HT1080 (cell line): ENCODE data around the gene FRAT2. TPM values are rescaled to one million over a fixed set of nuclear protein-coding genes. Genes with fewer than 3 reads are reported as not detected.

Source experiments
- DNase-seq: peaks from one replicate; pipeline ENCODE4 v3.0.0-alpha.2; 2015; ENCODE audit warnings: low read depth
- total RNA-seq: library from RNA; depleted of rRNA; stranded (reverse); fragments of >200 nt; shearing (Covaris generic); gene quantifications from 2 replicates; pipeline ENCODE4 v1.2.3, GENCODE V29; 2014

The FRAT2 gene
- total RNA-seq, 1 experiment from 2014 or later: 11.8 TPM

- DNase-seq: no peak
These were observed 6.9 kb downstream of the FRAT2 start for GRCh38 chr10:97327348-97328294.

DNA sequence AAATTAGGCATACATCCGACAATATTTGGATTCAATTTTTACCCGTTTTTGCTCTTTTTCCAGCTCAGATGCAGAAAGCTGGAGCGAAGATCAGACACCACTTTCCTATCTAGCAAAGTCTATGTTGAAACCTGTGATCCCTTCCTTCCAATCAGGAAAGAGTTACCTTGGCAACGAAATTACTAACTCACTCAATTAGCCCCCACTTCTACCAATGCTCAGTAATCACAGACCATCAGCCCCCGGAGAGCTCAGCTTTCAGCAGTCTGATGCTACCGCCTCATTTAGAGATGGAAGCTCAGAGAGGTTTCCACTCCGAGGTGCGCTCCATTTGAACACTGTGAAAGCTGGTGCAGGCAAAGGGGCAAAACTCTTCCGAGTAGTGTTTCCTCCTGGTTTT is 8.8 kb downstream of the FRAT2 start:
- no peak for DNase-seq

- DNase-seq: no peak
These were observed 11.0 kb downstream of the FRAT2 start for GRCh38 chr10:97323501-97323900.

DNA sequence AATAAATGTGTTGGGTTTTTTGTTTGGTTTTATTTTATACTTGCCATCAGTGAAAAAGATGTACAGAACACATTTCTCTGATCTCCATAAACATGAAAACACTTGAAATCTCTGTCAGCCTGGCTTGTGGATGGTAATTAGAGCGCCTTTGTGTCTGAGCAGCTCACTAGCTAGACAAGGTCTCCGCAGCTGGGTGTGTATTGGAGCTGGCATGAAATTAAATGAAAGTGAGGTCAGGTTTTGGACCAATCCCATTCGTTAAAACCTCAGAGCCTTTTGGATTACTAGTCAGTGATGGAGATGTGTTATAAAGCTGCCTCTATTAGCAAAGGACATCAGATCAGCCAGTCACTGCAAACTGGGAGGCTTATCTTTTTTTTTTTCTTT is 12.7 kb downstream of the FRAT2 start:
- no peak for DNase-seq

DNA sequence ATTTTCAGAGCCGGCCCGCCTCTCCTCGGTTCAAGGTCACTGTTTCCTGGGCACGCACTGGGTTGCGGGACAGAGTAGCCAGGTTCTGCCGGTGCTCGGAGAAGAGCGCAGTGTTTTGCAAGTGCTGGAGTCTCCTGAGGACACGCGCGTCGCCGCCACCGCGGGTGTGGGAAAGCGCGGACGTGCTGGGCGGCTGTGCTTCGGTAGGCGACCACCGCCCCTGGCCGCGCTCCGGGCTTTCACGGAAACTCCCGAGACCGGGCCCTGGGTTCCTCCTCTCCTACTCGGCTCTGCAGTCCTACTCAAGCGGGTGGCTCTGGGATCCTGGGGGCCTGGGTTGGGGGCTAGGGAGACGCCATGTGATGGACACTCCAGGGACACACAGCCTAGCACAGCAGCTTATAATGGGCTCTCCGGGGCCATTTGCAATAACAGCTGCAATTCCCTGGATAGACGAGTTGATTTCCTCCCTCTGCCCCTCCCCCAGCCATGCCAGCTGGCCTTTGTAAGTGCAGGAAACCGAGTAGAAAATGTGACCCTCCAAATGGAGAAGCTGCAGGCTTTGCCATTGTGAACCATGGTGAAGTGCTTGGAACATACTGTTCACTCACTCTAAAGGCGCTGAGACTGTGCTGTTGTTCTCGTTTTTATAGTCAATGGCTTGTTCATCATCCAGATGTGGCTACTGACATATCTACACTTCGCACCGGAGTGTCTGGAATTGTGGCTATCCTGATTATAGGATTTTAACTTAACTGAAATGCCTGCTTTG is 13.3 kb downstream of the FRAT2 start:
- no peak for DNase-seq

DNA sequence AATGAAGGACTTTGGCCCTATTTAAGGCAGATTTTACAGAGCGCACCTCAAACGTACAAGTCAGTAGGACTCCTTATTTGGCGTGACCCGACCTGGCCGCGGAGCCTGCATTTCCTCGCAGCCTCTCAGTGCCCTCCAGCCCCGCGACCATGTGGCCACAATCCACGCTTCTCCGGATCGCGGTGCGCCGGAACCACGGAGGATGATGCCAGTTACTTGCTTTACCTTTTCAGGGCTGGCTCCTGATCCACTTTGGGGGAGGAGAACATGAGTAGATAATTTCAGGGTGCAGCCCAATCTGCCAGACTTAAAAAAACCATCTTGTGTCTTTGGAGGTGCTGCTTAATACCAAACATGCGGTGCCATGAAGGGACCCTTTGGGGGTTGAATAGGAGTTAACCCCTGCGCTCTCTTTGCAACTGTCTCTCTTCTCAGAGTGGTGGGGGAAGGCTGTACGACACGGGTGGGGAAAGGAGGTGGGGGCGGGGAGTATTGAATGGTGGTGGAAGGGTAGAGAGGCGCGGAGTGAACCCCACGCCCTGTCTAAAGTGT is 14.0 kb downstream of the FRAT2 start:
- DNase-seq: no peak

- no peak for DNase-seq
These were observed 14.7 kb downstream of the FRAT2 start for GRCh38 chr10:97319671-97320479.

DNA sequence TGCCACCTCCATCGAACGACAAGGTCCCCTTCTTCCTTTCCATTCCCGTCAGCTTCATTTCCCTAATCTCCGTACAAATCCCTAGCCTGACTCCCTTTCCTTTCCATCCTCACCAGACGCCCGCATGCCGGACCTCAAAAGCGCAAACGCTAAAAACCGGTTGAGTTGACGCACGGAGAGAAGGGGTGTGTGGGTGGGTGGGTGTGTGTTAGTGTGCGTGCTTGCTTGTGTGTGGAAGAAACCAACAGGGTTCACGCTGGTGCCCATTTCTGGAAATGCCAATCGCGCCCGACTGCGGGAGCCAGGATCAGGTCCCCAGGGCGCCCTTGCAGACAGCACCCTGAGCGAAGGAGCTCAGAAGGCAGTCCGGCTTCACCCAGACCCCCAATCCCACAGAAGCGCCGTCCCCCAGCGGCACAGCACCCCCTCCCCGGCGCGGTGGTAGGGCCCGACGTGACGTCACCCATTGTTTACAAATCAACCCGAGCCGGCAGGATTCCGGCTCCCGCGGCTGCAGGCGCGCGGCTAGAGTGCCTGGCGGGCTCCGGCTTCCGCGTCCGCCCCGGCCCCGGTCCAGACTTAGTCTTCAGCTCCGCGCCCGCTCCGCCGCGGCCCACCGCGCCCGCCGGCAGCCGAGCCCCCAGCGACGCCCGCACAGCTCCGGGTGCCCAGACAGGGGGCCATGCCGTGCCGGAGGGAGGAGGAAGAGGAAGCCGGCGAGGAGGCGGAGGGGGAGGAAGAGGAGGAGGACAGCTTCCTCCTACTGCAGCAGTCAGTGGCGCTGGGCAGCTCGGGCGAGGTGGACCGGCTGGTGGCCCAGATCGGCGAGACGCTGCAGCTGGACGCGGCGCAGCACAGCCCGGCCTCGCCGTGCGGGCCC is 15.5 kb downstream of the FRAT2 start, which contains the start of gene FRAT1:
FRAT1 (plus strand) TSS at position 500 of the 880 bp plus-strand sequence; CDS start at position 683, 183 bp downstream.
- DNase-seq: peak; percentile 77

DNA sequence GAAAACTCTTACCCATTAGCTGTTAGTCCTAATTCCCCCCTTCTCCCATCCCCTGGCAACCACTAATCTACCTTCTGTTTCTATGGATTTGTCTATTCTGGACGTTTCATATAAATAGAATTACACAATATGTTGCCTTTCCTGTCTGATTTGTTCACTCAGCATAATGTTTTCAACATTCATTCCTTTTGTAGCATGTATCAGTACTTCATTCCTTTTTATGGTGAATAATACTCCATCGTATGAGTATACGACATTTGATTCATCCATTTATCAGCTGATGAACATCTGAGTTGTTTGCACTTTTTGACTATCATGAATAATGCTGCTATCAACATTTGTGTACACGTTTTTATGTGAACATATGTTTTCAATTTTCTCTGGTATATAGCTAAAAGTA is 19.9 kb downstream of the FRAT2 start:
- DNase-seq: no peak

GRCh38 chr10:97312897-97313296 is 21.6 kb downstream of the FRAT2 start:
- DNase-seq: no peak

GRCh38 chr10:97311111-97311626 is 23.4 kb downstream of the FRAT2 start:
- no peak for DNase-seq

DNA sequence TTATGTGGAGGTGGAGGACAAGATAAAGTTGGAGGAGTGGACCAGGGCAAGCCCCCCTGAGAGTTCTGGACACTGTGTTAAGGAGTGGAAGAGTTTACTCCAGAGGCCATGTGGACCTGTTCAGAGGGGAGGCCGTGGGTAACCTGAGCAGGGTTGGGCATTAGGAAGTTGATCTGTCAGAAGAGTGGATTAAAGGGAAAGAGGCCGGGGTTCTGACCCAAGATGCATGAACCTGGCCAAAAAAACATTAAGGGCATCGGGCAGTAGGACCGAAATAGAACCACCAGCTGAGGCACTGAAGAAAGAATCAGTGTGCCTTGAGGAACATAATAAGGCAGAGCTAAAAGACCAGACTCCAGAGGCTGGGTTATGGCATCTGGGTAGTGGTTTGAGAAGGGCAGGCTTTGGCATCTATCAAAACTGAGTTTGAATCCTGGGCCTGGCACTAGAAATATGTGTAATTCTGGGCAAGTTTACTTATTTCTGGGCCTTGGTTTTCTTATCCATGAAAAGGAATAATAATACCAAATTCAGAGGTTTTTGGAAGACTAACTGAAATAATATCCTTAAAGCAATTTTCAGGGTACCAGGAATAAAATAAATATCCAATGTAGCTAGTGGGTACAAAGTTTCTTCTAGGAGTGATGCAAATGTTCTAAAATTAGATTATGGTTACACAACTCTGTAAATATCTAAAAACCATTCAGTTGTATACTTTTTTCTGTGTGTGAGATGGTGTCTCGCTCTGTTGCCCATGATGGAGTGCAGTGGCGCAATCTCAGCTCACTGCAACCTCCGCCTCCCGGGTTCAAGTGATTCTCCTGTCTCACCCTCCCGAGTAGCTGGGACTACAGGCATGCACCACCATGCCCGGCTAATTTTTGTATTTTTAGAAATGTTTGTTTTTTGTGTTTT is 26.4 kb downstream of the FRAT2 start:
- DNase-seq: no peak

GRCh38 chr10:97307441-97307840 is 27.1 kb downstream of the FRAT2 start:
- DNase-seq: no peak

DNA sequence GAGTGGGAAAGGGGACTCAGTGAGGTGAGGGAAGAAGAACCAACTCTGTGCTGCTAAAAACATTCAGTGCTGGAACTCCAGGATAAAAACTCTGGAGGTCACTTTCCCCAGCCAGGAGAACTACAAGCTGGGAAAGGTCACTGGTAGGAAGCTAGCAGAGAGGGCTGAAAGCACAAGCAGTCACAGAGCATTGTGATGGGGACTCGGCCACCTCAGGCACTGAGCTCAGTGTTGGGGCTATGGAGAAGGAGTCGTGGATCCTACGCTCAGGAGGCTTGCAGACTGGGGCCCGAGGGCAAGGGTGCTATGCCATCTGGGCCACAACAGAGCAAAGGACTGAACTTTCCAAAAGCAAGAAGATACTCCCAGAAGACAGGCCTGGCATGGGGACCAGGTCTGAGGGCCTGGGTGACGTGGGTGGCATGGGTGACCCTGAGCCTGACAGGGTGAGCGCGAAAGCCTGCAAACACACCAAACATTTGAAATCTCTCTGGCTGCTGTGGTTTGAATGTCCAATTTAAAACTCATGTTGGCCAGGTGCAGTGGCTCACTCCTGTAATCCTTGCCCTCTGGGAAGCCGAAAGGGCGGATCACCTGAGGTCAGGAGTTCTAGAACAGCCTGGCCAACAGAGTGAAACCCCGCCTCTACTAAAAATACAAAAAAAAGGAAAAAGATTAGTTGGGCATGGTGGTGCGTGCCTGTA is 32.3 kb downstream of the FRAT2 start:
- DNase-seq: no peak

DNA sequence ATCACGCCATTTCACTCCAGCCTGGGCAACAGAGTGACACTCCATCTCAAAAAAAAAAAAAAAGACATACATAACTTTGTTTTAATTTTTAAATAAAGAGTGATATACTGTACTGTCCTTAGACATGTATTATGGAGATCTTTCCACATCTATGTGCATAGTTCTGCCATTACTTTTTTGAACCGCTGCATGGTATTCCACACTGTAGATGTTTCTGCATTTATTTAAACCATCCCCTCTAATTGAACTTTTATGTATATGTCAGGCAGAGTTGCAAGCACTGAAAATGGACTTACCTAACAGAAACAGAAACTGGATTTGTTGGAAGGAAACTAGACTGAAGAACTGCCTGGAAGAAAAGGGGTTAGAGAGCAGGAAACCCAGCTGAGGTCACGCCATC is 33.5 kb downstream of the FRAT2 start:
- no peak for DNase-seq

- DNase-seq: no peak
These were observed 36.3 kb downstream of the FRAT2 start for GRCh38 chr10:97298223-97298571.

GRCh38 chr10:97297556-97298222 is 36.8 kb downstream of the FRAT2 start:
- DNase-seq: no peak

DNA sequence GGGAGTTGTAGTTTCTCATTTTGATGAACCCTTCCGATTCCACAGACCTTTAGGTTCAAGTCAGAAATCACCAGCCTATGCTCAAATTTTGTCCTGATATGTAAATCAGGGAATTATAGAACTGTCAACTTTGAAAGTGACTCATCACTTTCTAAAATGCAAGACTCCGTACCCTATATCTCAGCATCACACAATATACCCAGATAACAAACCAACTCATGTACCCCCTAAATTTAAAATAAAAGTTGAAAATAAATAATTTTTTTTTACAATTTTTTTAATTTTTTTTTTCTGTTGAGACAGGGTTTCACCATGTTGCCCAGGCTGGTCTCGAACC is 41.7 kb downstream of the FRAT2 start:
- DNase-seq: no peak
